Measurements from ENCODE around the gene PRKAG3.

GRCh38 chr2:218821605-218822211 is 9.9 kb downstream of the PRKAG3 start:
- TF ChIP-seq EZH2 (IDR thresholded peaks at IDR 0.05; ENCODE audit: borderline replicate concordance, low read depth, low read length, severe bottlenecking) (no peak), POLR2A (IDR thresholded peaks at IDR 0.05; ENCODE audit: low read depth, low read length) (no peak), CTCF (IDR thresholded peaks at IDR 0.05; ENCODE audit: extremely low read depth in 1 of 2, insufficient read depth in 1 of 2, low read depth in 1 of 2, low read length in 2 of 2) (no peak), POLR2AphosphoS5 (IDR thresholded peaks at IDR 0.05; ENCODE audit: insufficient read depth, low read depth, low read length) (no peak), FOS (IDR thresholded peaks at IDR 0.05; ENCODE audit: borderline replicate concordance, insufficient read depth, low read length) (no peak), MAX (IDR thresholded peaks at IDR 0.05; ENCODE audit: insufficient read depth, insufficient read length) (no peak), MYC (IDR thresholded peaks at IDR 0.05; ENCODE audit: low read depth, low read length) (no peak), JUN (IDR thresholded peaks at IDR 0.05; ENCODE audit: borderline replicate concordance, insufficient read depth, insufficient read length, low read depth) (no peak), GATA2 (IDR thresholded peaks at IDR 0.05; ENCODE audit: insufficient read depth, insufficient read length, low read depth, low read length) (no peak)

All from endothelial cell of umbilical vein (primary cell).